HG03521 (cell line): ENCODE results near the gene KDM5B.
"Not testable (repeated sequence)": the region's sequence is repeated elsewhere in the genome, so short reads cannot be mapped to it uniquely, and the experiment has no call there.

ENCODE experiments used
- ATAC-seq: cut with Tn5 transposase; IDR thresholded peaks from one replicate; pipeline ENCODE4 v1.9.1; 2021; ENCODE audit warnings: mild to moderate bottlenecking, moderate library complexity; ENCODE audit not compliant: unreplicated experiment

KDM5B gene

DNA sequence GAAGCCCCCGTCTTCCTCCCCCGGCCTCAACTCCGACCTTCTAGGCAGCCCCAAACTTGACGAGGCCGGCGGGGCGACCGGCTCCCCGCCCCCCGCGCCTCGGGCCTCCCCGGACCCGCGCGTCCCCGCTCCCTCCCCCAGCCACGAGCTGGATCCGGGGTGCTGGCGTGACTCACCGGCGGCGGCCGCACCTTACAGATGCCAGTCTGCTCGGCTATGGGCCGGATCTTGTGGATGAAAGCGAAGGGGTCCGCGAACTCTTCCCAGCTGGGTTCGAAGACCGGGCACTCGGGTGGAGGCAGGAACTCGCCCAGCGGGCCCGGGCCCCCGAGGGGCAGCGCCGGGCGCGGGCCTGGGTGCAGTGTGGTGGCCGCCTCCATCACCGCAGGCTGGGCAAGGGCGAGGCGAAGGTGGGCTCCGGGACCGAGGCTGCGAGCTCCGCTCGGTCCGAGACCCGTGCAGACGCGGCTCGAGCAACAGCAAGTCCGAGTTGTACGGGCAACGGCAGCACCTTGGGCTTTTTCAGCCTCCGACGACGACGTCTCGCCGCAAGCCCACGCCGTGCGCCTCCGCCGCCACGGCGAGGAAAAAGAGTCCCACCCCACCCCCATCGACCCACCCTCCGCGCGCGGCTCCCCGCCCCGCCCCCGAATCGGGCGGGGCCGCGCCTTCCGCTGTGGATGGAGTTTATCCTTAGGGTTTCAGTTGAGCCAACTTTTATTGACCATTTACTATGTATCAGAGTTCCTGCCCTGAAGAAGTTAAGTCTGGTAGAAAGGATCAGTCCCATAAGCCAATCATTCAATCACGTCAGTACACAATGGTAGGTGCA is at the start of gene KDM5B:
Gene KDM5B (minus strand): TSS at position 496 of the 832 bp plus-strand sequence. CDS start 116 bp downstream, at position 380.
- ATAC-seq: no peak

DNA sequence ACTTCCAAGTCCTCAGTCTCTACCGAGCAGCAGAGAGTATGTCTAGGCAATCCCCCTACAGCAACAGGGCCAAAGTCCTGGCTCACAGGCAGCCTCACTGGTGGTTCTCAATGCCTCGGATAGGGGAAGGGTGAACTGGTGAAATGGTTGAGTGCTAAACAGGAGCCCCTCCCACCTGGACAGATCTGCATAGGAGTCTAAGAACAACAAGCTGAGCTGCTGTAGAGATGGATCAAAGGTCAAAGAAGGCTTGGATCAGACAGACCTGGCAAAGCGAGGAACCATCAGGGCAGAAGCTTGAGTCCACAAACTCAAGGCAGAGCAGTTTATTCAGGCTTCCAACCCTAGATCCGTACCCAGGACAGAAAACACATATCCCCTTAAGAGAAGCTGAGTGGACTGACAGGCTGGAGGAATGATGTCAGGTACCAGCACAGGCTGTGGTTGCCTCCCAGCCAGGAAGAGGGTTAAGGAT is 49.0 kb upstream of the KDM5B start:
- ATAC-seq: no peak

DNA sequence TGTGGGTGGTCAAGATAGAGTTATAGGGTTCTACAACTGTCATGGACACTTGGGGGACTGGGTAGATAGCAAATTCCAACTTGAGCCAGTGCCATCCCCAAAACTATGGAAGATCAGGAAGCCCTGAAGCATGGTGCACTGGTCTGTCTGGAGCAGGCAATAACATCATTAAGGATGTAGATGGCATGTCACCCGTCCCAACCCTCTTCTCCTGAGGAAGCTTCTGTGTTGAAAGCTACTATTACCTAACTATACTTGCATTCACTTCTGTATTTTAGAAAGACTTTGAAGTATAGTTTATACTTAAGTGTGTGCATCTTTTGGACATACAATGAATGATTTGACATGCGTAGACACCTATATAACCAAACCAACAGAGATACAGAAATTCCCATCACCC is 47.8 kb upstream of the KDM5B start:
- no peak for ATAC-seq

DNA sequence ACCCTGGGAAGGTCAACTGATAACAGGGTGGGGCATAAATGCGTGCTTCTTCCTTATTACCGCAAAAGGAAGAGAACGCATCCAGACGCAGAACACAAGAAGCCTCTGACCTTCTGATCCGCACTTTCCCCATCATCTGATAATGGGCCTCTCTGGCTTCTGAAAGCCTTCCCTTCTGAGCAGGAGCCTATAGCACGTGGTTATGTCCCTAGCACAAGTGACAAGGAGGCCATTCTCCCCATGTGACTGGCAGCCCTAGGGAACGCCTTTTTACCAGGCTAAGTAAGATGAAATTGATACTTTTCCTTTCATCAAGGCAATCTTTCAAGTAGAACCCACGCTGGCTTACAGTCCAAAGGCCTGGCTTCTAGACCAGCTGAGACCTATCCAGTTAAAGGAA is 46.6 kb upstream of the KDM5B start:
- no peak for ATAC-seq

DNA sequence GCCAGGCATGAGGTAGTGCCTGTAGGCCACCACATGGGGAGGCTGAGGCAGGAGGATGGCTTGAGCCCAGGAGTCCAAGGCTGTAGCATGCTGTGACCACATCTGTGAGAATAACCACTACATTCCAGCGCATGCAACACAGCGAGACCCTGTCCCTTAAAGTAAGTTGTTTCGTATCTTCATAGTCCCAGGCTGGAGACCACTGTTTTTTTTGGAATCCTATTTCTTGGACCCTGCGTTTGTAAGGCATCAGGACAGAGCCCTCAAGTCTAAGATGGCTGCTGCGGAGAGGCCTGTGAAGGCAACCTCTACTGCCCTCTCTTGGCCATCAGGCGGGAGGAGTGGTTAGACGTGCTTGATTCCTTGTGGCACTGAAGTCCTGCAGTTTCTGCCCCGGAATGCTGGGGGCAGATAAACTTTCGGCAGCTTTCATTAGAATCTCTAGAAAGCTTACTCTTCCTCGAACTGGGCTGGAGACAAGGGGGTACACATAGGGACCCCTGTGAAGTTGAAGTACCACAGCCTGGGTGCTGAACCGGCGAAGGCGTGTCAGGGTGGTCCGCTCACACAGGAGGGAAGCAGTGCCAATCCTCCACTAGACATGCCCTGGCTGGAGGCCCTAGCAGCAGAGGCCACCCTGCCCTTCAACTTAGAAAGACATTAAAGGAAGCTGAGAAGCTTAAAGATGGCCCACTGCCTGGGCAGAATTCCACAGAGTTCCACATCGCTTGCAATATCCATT is 44.1 kb upstream of the KDM5B start:
- no peak for ATAC-seq

DNA sequence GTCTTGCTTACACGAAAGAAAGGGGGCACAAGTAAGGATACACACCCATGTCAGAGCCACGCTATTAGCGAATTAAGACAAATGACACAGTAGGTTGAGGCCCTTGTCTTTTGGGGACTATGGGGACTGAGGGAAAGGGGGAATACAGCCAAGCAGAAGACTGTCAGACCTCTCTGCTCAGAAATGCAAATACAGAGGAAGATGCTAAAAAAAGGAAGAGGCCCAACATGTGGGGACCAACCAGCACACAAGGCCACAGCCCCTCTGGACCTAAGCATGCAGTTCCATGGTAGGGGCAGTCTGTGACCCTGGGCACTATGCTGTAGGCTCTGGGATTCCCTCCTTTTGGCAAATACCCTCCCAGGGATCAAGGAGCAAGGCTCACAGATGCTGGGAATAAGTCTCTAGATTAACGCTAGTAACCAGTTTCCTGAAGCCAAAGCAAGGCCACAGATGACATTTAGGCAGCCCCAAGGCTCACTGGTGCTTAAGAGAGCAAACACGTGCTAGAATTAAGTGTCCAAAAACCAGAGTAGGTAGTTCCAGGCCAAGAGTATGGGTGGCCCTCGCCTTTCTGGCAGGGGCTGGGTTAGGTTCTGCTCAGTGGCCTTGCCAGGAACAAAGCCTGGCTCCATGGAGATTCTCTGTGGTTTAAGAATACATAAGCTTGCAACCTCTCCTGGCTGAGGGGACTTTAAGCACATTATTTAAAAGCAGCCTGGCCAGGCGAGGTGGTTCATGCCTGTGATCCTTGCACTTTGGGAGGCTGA is 42.6 kb upstream of the KDM5B start:
- no peak for ATAC-seq

DNA sequence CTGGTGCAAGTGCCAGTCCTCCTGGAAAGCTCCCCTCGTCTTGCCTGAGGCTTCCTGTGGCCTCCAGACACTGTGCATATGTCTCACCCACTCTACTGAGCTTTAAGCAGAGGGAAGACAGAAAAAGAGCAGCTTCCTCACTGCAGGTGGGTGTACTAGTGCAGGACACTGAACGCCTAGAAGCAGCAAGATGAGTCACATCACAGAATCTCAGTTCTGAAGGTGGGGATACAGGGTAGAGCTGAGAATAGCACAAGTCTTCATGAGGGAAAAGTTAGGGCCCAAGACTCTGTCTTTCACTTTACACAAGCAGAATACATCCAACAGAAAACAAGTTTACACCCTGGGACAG is 39.9 kb upstream of the KDM5B start:
- ATAC-seq: no peak

DNA sequence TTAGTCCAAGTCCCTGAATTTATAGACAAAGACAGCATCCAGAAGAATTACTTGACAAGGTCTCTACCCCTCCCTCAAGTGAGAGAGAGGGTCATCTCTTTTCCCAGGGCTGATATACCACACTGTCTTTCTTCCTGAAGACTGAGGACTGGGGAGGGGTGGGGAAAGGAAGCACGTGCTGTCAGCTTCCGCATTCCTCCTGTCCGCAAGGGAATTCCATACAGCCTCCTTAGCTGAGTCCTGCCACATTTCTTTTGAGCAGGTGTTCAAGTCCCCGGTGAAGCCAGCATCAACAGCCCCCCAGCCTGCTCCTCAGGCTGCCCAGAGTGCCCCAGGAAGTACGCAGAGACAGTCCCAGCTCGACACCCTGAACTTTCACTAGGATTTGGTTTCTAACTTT is 36.7 kb upstream of the KDM5B start:
- no peak for ATAC-seq

DNA sequence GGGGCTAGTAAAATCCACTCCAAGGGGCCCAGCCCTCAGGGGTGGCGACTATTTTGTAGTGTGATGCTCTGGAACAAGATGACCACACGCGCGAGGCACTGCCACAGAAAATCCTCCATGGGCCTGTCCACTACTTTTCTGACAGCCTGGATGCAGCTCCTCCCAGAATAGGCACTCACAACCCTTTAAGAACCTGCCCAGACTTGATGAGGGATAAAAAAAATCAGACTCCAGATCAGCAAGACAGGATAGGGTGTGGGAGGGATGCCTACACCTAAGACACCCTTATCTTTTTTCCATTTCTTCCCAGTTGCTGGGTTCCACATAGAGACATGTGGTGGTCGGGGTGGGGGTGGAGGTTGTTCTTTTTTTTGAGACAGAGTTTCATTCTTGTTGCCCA is 36.0 kb upstream of the KDM5B start:
- no peak for ATAC-seq

DNA sequence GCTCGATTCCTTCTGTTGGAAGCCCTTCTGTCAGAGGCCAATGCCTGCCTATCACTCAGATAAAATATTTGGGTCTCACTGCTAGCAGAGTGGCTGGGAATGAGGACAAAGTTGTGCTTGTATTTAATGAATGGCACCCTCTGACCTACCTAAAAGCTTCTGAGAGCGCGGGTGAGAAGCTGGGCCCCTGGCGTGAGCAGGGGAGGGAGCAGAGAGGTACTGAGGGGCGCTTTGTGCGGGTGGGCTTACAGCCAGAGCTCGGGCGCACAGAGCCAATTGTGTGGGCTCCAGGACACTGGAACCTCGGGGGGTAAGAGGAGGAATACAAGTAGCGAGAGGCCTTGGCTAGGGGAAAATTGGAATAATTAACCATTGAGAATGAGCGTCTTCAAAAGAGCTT is 34.9 kb upstream of the KDM5B start:
- ATAC-seq: no peak

DNA sequence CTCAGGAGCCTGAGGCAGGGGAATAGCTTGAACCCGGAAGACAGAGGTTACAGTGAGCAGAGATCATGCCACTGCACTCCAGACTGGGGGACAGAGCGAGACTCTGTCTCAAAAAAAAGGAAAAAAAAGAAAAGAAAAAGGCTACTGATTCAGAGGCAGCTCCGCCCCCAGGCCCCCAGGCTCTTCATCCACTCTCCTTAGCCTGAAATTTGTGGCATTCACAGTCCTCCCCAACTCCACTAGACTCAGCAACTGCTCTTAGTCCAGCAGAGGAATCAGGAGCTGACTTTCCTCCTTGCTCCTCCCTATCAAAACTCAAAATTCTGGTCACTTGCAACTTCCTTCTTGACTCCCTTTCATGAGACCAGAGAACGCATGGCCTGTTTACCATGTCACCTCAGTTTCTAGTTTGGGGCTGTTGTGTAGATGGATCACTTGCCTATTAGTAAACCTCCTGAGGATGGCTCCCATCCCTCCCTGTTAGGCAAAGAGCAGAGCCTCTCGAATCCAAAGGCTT is 29.6 kb upstream of the KDM5B start:
- ATAC-seq: no peak

DNA sequence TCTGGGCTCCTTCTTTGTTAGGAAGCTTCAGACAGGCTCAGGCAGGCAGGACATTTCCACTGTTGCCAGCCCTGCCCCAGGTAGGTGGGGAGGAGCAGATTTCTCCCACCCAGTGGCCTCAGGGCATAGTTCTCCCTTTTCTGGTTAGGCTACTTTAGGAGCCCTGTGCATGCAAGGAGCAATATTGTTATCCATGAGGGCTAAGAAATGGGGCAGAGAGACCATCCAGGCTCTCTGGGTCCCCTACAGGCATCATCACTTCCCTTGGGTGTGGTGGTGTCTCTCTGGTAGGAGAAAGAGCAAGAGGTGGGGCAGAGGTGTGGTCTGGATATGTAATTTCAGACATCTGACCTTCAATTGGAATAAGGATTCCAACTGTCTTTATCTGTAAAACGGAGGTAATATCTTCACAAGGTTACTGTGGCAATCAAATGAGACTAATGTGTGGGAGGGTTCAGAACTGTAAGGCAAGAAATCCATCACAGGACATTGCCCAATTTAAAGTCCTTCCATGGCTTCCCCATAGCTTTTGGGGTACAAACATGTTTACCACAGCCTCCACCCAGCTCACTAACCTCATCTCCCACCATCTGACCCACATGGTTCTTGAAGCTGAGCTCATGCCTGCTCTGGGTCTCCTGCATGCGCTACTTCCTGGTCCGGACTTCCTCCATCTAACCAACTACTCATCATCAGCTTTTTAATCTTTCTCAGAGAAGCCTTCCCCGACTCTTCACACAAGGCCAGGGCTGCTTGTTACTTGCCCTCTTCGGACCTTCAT is 28.6 kb upstream of the KDM5B start:
- ATAC-seq: no peak

DNA sequence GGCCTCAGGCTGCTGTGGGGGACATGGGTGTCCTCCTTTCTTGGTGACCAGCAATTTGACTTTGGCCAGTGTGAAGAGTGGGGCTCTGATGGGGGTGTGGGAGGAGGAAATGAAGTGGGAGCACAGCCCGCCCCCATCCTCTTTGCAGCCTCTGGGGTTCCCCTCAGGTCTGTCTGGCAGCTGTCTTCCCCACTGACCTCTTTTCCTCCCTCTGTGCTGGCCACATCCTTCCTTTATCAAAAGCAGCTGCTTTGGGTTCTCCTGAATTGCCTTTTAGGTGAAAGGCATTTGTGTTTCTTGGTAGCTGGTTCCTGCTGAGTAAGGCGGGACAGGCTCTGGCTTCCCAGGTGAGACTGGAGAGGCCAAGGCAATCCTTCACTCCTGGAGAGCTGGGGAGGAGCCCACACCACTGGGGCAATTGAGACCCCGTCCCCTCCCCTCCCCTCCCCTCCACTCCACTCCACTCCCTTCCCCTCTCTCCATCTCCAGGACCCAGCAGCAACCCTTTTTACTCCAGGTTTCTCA is 27.4 kb upstream of the KDM5B start:
- no peak for ATAC-seq

DNA sequence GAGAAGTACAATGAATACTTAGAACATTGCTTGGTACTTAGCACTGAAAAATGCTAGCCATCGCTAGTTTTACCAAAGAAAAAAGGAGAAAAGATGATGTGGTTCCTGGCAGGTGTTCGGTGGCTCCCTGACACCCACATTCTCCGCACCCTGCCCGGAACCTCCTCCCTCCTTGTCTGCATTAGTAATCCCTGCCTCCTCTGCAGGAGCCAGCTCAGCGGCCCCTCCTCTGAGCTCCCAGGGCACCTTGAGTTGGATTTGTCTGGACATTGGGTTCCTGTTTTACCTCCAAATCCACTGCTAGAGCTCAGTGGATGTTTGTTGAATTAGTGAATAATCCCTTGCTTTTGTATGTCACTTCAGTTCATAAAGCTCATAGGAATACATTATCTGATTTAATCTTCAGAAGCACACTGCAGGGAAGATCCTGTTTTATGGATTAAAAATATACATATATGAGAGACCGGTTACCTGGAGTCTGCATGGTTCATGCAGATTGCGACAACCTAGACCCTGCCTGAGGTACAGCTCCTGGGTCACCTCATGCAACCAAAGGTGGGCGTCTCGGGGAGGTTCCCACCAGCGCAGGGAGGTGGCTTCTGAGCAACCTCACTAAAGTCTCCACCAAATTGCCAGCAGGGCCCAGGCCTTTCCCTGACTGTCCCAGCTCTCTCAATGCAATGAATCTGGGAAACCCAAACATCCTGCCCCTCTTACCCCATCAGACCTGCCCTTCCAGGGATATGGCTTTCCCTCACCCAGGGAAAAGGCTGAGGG is 26.7 kb upstream of the KDM5B start:
- ATAC-seq: no peak

DNA sequence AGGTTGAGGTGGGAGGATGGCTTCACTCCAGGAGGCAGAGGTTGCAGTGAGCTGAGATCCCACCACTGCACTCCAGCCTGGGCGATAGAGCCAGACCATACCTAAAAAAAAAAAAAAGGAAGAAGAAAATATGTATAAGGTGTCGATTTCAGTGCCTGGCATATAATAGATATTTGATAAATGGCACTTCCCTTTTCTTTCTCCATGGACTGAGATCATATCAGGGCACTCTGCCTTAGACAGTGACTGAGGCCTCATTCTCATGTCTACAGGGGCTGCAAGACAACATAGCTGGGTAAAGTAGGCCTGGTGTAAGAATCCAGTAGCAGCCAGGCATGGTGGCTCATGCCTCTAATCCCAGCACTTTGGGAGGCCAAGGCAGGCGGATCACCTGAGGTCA is 23.7 kb upstream of the KDM5B start:
- no peak for ATAC-seq

DNA sequence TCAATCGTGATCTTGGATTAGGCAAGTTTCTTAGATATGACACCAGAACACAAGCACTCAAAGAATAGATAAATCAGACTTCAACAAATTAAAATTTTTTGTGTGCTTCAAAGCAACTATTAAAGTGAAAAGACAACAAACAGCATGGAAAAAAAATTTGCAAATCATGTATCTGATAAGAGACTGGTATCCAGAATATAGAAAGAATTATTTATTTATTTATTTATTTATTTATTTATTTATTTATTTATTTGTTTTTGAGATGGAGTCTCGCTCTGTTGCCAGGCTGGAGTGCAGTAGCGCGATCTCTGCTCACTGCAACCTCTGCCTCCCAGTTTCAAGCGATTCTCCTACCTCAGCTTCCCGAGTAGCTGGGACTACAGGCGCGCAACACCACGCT is 21.0 kb upstream of the KDM5B start:
- ATAC-seq: not testable (repeated sequence)

DNA sequence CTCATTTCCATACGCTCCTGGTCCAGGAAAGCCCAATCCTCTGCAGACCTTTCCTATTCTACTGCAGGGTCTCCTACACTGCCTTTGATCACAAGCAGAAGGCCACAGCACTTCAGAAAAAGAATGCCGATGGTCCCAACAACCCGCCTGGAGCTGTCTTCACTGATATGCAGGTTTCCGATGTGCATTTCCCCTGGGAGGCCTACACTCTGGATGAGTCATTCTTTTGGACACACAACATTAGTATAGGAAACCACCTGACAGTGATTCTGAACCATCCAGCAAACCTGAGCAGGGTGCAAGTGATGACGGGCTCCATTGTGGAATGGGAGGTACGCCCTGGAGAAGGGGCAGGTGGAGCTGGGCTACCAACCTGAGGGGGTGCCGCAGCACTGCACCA is 17.5 kb upstream of the KDM5B start:
- no peak for ATAC-seq

DNA sequence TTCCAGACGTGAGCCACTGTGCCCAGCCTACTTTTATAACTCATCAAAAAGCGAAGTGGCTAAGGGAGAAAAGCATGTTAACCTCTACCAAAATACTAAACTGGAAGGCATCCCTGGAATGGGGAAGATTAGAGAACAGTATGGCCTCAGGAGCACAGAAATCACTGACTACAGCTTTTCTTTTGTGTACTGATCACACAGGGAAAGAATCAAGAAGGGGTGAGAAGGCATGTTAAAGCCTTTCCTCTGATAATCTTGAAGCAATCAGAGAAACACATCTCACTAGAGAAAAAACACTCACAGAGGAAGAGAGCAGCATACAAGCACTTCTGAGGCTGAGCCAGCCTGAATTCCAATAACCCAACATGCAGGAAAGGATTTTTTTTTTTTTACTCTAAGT is 13.2 kb upstream of the KDM5B start:
- ATAC-seq: no peak

DNA sequence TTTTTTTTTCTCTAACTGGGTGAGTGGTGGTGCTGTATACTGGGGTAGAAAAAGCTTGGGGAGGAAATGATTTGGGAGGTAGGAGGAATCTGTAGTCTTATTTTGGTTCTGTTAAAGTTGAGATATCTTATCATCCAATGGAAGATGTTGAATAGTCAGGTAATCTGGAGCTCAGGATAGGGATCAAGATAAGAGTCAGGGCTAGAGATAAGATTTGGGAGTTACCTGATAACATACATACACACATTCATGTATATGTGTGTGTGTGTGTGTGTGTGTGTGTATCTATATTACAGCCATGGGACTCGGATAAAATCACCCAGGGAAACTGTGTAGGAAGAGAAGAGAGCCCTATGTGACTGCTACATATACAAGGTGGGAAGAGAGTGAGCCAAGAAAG is 10.6 kb upstream of the KDM5B start:
- no peak for ATAC-seq

DNA sequence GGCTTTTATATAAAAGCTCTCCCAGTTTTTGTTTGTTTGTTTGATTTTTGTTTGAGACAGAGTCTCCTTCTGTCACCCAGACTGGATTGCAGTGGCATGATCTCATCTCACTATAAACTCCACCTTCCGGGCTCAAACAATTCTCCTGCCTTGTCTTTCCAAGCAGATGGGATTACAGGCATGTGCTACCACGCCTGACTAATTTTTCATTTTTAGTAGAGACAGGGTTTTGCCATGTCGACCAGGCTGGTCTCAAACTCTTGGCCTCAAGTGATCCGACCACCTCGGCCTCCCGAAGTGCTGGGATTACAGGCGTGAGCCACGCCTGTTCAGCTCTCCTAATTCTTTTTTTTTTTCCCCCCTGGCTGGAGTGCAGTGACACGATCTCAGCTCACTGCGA is 6.9 kb upstream of the KDM5B start:
- ATAC-seq: no peak
